GM18505 (cell line): ENCODE data around the gene ZZZ3.
A peak's percentile ranks its signal among the peaks of the same experiment; 100 is the strongest.
"Not testable (repeated sequence)": the region's sequence is repeated elsewhere in the genome, so short reads cannot be mapped to it uniquely, and the experiment has no call there.

Experiments
- ATAC-seq: cut with Tn5 transposase; IDR thresholded peaks from one replicate; pipeline ENCODE4 v1.9.1; 2021; ENCODE audit not compliant: unreplicated experiment
- POLR2A ChIP-seq: IDR thresholded peaks from 4 replicates; pipeline ENCODE4 v1.6.1; 2011; ENCODE audit warnings: borderline replicate concordance; ENCODE audit not compliant: insufficient read depth, insufficient read length; ENCODE audit errors: extremely low read depth

ZZZ3 gene

DNA sequence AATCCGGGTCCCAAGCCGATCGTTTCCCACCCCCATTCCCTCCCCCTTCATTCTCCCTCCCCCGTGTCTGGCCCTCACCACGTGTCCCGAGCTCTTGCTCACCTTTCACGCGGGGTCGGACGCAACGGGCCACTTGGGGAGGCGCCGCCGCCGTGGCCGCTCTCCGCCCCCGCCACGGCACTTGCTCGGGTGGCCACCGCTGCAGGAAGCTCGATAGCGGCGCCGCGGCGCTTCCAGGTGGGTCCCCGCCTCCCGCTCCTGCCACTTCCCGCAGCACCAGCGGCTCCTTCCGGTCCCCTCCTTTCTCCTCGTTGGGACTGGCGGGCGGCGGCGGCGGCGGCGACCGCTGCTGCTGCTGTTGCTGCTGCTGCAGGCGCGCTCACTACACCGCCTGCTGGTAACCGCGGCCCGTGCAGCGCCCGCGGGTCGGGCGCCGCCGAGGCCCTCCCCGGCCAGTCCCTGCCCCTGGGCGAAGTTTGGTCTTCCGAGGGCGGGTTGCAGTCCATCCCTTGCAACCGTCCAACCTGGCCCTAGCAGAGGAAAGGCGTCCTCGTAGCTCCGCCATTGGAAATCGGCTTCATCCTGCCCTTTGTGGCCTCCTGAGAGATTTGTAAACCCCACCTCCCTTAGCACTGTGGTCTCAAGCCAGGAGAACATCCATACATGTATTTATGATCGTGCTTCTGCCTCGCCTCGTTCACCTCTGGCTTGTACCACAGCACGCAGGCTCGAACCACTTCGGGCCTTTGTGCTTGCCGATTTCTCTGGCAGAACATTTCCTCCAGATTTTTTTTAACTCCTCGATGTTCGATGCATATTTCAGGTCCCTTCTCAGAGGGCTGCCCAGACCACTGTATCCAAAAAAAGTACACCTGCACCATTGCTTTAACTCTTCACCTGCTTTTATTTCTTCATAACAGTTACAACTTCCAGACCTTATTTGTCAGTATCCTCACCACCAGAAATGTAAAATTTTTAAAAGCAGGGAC lies 996 bp upstream of the ZZZ3 start:
- peak; percentile 79 for ATAC-seq
- TF ChIP-seq POLR2A: peak; percentile 70

- no peak for TF ChIP-seq POLR2A
- no peak for ATAC-seq
These were observed 2.3 kb downstream of the ZZZ3 start for GRCh38 chr1:77680173-77680572.

DNA sequence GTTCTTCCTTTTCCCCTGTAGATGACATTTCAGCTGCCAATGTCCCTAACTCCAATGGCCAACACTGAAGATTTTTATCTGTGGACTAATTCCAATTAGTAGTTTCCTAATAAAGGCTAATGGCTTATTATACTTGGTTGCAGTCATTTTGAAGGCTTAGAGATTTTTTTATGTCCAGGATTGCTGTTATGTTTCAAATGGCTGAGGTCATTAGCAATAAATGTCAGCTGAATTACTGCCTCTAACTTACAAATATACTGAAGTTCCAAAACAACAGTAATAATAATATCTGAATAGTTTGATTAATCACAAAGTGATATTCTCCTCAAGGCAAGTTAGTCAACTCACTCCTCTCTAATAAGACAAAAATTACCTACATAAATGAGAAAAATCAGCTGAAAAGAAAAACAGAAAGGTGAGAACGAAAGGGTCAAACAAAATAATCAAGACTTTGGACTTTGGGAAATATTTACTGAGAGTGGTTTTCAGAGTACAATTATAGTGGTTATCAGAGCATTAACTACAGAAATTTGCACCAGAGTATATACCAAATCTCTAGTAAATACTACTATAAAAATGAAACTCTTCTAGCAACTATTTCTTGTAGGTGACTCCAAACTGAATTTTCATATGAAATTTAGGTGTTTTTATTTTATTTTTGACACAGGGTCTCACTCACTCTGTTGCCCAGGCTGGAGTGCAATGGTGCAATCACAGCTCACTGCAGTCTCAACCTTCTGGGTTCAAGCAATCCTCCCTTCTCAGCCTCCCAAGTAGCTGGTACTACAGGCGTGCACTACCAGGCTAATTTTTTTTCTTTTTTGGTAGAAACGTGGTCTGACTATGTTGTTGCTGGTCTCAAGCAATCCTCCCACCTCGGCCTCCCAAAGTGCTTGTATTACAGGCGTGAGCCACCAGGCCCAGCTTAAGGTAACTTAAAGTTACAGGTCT lies 3.5 kb downstream of the ZZZ3 start:
- ATAC-seq: no peak
- TF ChIP-seq POLR2A: no peak

GRCh38 chr1:77674807-77675206 lies 7.7 kb downstream of the ZZZ3 start:
- ATAC-seq: not testable (repeated sequence)

DNA sequence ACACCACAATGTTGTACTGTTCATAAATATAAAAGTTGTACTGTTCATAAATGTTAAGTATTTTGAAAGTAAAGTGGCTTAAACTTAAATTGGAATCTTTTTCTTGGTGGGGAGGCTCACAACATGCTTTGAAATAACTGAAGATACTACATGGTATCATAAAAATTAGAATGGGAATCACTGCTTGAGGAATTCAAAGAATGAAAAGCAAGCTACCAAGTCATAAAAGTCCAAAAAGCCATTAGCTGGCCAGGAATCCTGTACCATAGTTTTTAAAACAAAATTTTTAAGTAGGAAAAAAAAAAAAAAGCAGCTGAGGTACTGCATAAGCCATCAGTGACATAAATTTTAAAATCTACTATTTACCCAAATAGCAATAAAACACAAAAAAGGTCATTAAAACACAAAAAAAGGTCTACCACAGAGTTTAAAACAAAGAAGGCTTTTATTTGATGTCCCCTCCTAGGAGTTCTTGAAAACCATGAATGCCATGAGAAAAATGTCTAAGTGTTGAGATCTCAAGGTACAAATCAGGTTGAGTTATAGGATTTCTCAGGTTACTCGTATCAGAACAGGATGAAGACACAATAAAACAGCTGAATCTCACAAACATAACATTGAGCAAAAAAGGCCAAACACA lies 8.6 kb downstream of the ZZZ3 start:
- no peak for ATAC-seq
- TF ChIP-seq POLR2A: no peak

DNA sequence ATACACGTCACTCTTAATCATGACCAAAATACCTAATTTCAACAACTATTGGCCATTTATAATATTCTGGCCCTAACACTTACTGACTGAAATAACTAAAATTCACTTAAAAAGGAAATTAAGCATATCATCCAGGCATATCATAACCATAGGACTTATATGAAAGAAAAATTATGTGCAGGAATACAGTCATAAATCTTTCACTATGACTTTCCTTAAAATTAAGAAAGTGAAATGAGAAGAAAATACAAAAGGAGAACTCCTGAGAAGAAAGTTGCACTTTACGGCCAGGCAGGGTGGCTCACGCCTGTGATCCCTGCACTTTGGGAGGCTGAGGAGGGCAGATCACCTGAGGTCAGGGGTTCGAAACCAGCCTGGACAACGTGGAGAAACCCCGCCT lies 9.4 kb downstream of the ZZZ3 start:
- TF ChIP-seq POLR2A: no peak
- ATAC-seq: no peak

DNA sequence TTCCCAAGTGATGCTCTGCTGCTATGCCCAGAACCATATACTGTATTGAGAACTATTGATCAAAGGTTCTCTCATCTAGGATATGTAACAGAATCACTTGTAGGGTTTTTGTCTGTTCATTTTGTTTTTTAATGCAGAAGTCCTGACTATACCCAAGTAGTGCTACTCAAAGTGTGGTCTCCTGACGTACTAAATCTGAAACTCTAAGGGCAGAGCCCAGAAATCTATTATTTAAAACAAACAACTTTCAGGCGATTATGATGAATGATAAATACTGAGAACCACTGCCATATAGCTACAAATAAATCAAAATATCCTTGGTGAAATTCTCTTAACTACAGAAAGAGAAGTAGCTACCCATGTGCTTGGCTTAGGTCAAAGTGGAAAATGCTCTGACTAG lies 10.1 kb downstream of the ZZZ3 start:
- no peak for TF ChIP-seq POLR2A
- no peak for ATAC-seq

- no peak for ATAC-seq
- TF ChIP-seq POLR2A: no peak
These were observed 10.6 kb downstream of the ZZZ3 start for GRCh38 chr1:77671836-77672235.

GRCh38 chr1:77670330-77670729 lies 12.1 kb downstream of the ZZZ3 start:
- no peak for ATAC-seq
- no peak for TF ChIP-seq POLR2A

DNA sequence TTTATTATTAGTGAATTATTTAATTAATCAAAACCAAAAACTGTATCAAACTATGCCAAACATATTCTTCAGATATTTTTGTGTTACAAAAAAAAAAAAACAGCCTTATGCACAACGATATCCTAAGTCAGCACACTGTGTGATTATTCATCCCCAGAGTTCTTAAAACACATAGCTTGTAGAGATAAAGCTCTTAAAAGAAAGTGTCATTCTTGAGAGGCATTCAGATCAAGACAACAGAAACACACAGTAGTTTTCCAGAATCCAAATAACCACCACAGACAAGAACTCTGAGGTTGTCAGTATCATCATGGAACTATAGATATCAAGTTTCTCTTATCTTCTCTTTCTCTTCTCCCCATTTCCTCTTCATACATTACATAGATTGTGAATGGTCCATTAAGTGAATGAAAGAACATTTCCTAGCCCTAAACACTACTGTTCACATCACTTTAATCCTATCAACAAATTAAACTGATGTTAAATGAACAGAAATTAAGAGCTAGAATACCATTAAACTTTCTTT lies 13.5 kb downstream of the ZZZ3 start:
- no peak for ATAC-seq
- TF ChIP-seq POLR2A: no peak

- no peak for TF ChIP-seq POLR2A
- no peak for ATAC-seq
These were observed 17.4 kb downstream of the ZZZ3 start for GRCh38 chr1:77664939-77665516.

- TF ChIP-seq POLR2A: no peak
- ATAC-seq: no peak
These were observed 20.8 kb downstream of the ZZZ3 start for GRCh38 chr1:77661696-77662095.
